Mammary epithelial cell (primary cell): ENCODE results near the gene SLC5A2.

ENCODE experiments used
- EZH2 ChIP-seq: IDR thresholded peaks from 2 replicates; pipeline ENCODE4 v1.6.1; 2012; ENCODE audit warnings: low read length, inconsistent platforms, borderline replicate concordance
- TF ChIP-seq, protein P1 (sequence below), 2 donors: IDR thresholded peaks in 1 of 2; conservative IDR thresholded peaks in 1 of 2; 2 replicates each; pipeline ENCODE4 v1.5.1; 2011 to 2012; ENCODE audit warnings: inconsistent platforms in 2 of 2, low read length in 2 of 2, mild to moderate bottlenecking in 2 of 2, control low read depth in 1 of 2, low read depth in 1 of 2; ENCODE audit not compliant: insufficient read depth in 1 of 2; ENCODE audit errors: extremely low read depth in 1 of 2

DNA sequence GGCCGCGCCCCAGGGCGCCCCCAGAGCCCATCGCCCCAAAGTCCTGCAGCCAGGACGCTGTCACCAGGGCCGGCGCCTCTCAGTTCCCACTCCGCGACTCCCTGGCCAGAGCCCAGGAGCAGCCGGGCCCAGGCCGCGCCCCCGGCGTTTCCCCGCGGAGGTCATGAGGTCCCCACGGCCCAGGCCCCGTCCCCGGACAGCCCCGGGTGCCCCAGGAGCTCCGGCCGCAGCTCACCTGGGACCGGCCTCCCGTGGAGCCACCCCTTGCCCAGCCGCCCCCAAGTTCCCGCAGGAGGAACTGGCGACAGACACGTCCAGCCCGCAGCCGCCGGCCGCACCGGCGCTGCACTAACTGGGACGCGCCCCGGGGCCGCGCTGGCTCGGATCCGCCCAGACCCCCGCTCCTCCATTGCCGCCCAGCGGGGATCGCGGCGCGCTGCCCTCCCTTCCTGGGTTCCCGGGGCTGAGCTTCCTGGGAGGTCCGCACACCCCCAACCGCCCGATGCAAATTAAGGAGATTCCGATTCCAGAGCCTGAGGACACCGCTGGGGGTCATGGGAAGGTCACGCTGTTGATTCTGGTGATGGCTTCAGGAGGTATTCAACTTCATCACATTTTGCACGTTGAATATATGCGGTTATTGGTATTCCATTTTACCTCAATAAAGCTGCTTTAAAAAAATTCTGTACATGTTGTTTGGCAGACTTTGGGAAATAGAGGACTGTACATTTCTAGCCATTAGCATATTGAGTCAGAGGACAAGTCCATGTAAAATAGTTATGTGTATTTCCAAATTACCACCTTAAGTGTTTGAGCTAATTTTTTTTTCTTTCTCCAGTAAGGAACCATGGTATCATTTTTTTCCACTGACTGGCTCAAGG is 54.7 kb downstream of the SLC5A2 start:
- no peak for TF ChIP-seq EZH2
- TF ChIP-seq, protein P1, sequence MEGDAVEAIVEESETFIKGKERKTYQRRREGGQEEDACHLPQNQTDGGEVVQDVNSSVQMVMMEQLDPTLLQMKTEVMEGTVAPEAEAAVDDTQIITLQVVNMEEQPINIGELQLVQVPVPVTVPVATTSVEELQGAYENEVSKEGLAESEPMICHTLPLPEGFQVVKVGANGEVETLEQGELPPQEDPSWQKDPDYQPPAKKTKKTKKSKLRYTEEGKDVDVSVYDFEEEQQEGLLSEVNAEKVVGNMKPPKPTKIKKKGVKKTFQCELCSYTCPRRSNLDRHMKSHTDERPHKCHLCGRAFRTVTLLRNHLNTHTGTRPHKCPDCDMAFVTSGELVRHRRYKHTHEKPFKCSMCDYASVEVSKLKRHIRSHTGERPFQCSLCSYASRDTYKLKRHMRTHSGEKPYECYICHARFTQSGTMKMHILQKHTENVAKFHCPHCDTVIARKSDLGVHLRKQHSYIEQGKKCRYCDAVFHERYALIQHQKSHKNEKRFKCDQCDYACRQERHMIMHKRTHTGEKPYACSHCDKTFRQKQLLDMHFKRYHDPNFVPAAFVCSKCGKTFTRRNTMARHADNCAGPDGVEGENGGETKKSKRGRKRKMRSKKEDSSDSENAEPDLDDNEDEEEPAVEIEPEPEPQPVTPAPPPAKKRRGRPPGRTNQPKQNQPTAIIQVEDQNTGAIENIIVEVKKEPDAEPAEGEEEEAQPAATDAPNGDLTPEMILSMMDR (conservative IDR thresholded peaks at IDR 0.05 in 1 of 2, IDR thresholded peaks at IDR 0.05 in 1 of 2; ENCODE audit: extremely low read depth in 1 of 2, insufficient read depth in 1 of 2, low read depth in 1 of 2, low read length in 2 of 2): no peak
